ENCODE measurements around the gene PDCD2L.

The PDCD2L gene

DNA sequence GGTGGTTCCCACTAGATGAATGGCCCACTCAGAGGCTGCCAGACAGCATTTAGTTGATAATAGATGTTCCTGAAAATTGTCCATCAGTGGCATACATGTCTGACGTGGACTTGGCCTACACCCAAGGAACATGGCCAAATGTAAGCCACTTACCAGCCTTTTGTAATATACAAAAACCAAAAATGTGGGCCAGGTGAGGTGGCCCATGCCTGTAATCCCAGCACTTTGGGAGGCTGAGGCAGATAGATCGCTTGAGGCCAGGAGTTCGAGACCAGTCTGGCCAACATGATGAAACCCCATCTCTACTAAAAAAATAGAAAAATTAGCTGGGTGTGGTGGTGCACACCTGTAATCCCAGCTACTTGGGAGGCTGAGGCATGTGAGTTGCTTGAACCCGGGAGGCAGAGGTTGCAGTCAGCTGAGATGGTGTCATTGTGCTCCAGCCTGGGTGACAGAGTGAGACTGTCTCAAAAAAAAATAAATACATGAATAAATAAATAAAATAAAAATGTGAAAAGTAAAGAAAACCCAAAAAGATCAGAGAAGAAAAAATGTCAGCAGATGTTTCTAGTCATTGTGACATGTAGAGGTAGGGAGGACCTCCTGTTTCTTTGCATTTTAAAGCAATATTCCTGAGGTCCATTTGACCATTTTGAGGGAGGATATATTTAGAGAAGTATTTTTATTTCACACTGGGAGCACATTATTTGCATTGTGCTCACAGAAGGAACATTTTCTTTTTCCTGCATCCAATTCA is 70.2 kb downstream of the PDCD2L start:
- no peak for DNase-seq

DNA sequence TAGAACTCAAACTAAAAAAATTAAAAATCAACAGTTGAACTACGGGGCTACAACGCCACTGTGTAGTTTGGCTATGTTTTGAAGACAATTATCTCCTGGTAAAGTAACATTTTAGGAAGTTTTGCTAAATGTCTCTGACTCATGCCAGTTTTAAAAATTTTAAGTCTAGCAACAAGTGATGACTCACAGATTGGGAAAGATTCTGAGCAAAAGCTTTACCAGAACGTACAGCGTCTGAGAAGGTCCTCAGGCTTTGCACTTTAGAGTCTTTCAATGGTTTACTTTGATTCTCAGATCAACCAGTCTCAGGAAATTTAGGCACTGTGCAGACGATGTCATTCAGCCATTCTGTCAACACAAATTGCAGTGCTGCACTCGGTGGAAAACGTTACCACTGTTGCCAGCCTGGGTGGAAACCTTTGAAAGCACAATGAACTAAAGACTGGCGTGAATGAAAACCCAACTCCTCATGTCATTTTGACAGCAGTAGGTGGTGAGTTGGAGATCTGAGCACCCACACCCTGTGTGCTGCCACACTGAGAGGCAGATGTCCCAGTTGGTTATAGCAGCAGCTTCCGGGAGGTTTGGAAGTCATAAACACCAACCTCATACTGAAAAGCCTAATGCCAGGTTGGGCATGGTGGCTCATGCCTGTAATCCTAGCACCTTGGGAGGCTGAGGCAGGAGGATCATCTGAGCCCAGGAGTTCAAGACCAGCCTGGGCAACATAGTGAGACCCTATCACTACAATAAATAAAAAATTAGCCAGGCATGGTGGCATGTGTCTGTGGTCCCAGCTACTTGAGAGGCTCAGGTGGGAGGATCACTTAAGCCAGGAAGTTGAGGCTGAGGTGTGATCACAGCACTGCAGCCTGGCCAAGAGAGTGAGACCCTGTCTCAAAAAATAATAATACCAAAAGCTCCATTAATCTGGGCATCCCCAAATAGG is 71.1 kb downstream of the PDCD2L start:
- no peak for DNase-seq

Data from DMS79 (cell line).